Thyroid gland (tissue), 4 donors: ENCODE measurements around the gene ANTXRL.

ENCODE experiments used
- CTCF ChIP-seq, 6 experiments: fragments of 200-600 bp in 3 of 6; fragments of 450-650 bp in 3 of 6; sonication (generic) in 3 of 6; IDR thresholded peaks; one replicate each; pipeline ENCODE4 v1.5.1; 2016 to 2019; ENCODE audit warnings: antibody characterized with exemption in 6 of 6, mild to moderate bottlenecking in 2 of 6, inconsistent platforms in 1 of 6, moderate library complexity in 1 of 6
- POLR2A ChIP-seq, 2 donors: fragments of 450-650 bp; IDR thresholded peaks; one replicate each; pipeline ENCODE4 v1.6.1; 2017; ENCODE audit warnings: antibody characterized with exemption in 2 of 2, mild to moderate bottlenecking in 2 of 2, moderate library complexity in 1 of 2

GRCh38 chr10:46247808-46248569, 38.8 kb upstream of the ANTXRL start:
- TF ChIP-seq CTCF (IDR thresholded peaks at IDR 0.05) (no peak), POLR2A (IDR thresholded peaks at IDR 0.05) (no peak)
